ENCODE data around the gene COL9A3. TPM values are rescaled to one million over a fixed set of nuclear protein-coding genes. Genes with fewer than 3 reads are reported as not detected.
A peak's percentile ranks its signal among the peaks of the same experiment; 100 is the strongest.
"Not testable (repeated sequence)": the region's sequence is repeated elsewhere in the genome, so short reads cannot be mapped to it uniquely, and the experiment has no call there.

COL9A3 gene
- polyA plus RNA-seq, 10 donors, result 6.2 to 21.9 (median 11.0) TPM

GRCh38 chr20:62834967-62835730, 18.3 kb downstream of the COL9A3 start:
- peak in 1 of 3 donors; percentile 4 for DNase-seq

GRCh38 chr20:62835931-62836861, 19.3 kb downstream of the COL9A3 start:
- DNase-seq, result peak in 1 of 3 donors; percentile 74

GRCh38 chr20:62836967-62837490, 20.2 kb downstream of the COL9A3 start:
- peak in 1 of 3 donors; percentile 2 for DNase-seq

GRCh38 chr20:62837790-62838127, 20.9 kb downstream of the COL9A3 start:
- no peak for DNase-seq

GRCh38 chr20:62838128-62838891, 21.5 kb downstream of the COL9A3 start:
- peak in 1 of 3 donors; percentile 12 for DNase-seq

GRCh38 chr20:62839261-62839660, 22.4 kb downstream of the COL9A3 start:
- no peak for DNase-seq

- no peak for DNase-seq
Observed at GRCh38 chr20:62839816-62840215, 23.0 kb downstream of the COL9A3 start.

GRCh38 chr20:62840244-62841197, 23.7 kb downstream of the COL9A3 start:
- no peak for DNase-seq

GRCh38 chr20:62841705-62842212, 24.9 kb downstream of the COL9A3 start:
- DNase-seq, result no peak

- DNase-seq, result no peak
Observed at GRCh38 chr20:62843656-62844055, 26.8 kb downstream of the COL9A3 start.

- DNase-seq, result no peak
Observed at GRCh38 chr20:62844182-62844581, 27.3 kb downstream of the COL9A3 start.

GRCh38 chr20:62845416-62846160, 28.7 kb downstream of the COL9A3 start:
- peak in 2 of 3 donors; percentile 29 to 49 for DNase-seq

GRCh38 chr20:62846166-62846890, 29.5 kb downstream of the COL9A3 start:
- peak in 1 of 3 donors; percentile 39 for DNase-seq

- DNase-seq, result not testable (repeated sequence)
Observed at GRCh38 chr20:62848917-62849316, 32.1 kb downstream of the COL9A3 start.

- no peak for DNase-seq
Observed at GRCh38 chr20:62849431-62849830, 32.6 kb downstream of the COL9A3 start.

GRCh38 chr20:62850333-62850974, 33.6 kb downstream of the COL9A3 start:
- no peak for DNase-seq

GRCh38 chr20:62852196-62852595, 35.3 kb downstream of the COL9A3 start:
- no peak for DNase-seq

- no peak for DNase-seq
Observed at GRCh38 chr20:62852841-62853240, 36.0 kb downstream of the COL9A3 start.

Data from muscle of back (tissue), 11 donors.